ENCODE data around the gene ARNT2.

Gene ARNT2

GRCh38 chr15:80514071-80514780, 110.0 kb downstream of the ARNT2 start:
- DNase-seq (ENCODE audit: low read depth): no peak

- DNase-seq (ENCODE audit: low read depth): no peak
Observed at GRCh38 chr15:80517290-80517689, 113.1 kb downstream of the ARNT2 start.

- no peak for DNase-seq (ENCODE audit: low read depth)
Observed at GRCh38 chr15:80518522-80518921, 114.3 kb downstream of the ARNT2 start.

- DNase-seq (ENCODE audit: low read depth): no peak
Observed at GRCh38 chr15:80523746-80524145, 119.6 kb downstream of the ARNT2 start.

GRCh38 chr15:80525853-80526252, 121.7 kb downstream of the ARNT2 start:
- DNase-seq (ENCODE audit: low read depth): no peak

GRCh38 chr15:80526556-80527340, 122.6 kb downstream of the ARNT2 start:
- no peak for DNase-seq (ENCODE audit: low read depth)

GRCh38 chr15:80527406-80527805, 123.2 kb downstream of the ARNT2 start:
- DNase-seq (ENCODE audit: low read depth): no peak

GRCh38 chr15:80527961-80528360, 123.8 kb downstream of the ARNT2 start:
- no peak for DNase-seq (ENCODE audit: low read depth)

GRCh38 chr15:80530737-80531365, 126.7 kb downstream of the ARNT2 start:
- no peak for DNase-seq (ENCODE audit: low read depth)

GRCh38 chr15:80531388-80531787, 127.2 kb downstream of the ARNT2 start:
- no peak for DNase-seq (ENCODE audit: low read depth)

- no peak for DNase-seq (ENCODE audit: low read depth)
Observed at GRCh38 chr15:80531796-80532195, 127.6 kb downstream of the ARNT2 start.

GRCh38 chr15:80533790-80534333, 129.7 kb downstream of the ARNT2 start:
- no peak for DNase-seq (ENCODE audit: low read depth)

- no peak for DNase-seq (ENCODE audit: low read depth)
Observed at GRCh38 chr15:80536231-80536630, 132.0 kb downstream of the ARNT2 start.

- no peak for DNase-seq (ENCODE audit: low read depth)
Observed at GRCh38 chr15:80536716-80537115, 132.5 kb downstream of the ARNT2 start.

GRCh38 chr15:80545078-80545477, 140.9 kb downstream of the ARNT2 start:
- DNase-seq (ENCODE audit: low read depth): no peak

GRCh38 chr15:80547264-80547663, 143.1 kb downstream of the ARNT2 start:
- DNase-seq (ENCODE audit: low read depth): no peak

- no peak for DNase-seq (ENCODE audit: low read depth)
Observed at GRCh38 chr15:80549191-80549590, 145.0 kb downstream of the ARNT2 start.

GRCh38 chr15:80549654-80550053, 145.5 kb downstream of the ARNT2 start:
- no peak for DNase-seq (ENCODE audit: low read depth)

GRCh38 chr15:80550219-80550907, 146.2 kb downstream of the ARNT2 start:
- no peak for DNase-seq (ENCODE audit: low read depth)

- no peak for DNase-seq (ENCODE audit: low read depth)
Observed at GRCh38 chr15:80550908-80551260, 146.7 kb downstream of the ARNT2 start.

GRCh38 chr15:80551348-80551747, 147.2 kb downstream of the ARNT2 start:
- no peak for DNase-seq (ENCODE audit: low read depth)

GRCh38 chr15:80554560-80554959, 150.4 kb downstream of the ARNT2 start:
- no peak for DNase-seq (ENCODE audit: low read depth)
